ENCODE data around the gene SSX2IP. TPM values are rescaled to one million over a fixed set of nuclear protein-coding genes. Genes with fewer than 3 reads are reported as not detected.

The SSX2IP gene
- total RNA-seq, 4 donors from 2014 or later = 2.9 to 34.3 (median 19.2) TPM

GRCh38 chr1:84677415-84678099, 12.7 kb downstream of the SSX2IP start:
- H3K4me1 ChIP-seq = no peaks in the 10 kb centered on the region
- intact Hi-C loops (cut with DNase I; ENCODE audit: low total_unique reads) = no loop called here
- H3K9me3 ChIP-seq = no peaks in the 10 kb centered on the region
- no peak overlapping the region for H3K4me3 ChIP-seq
- no peak overlapping the region for H3K27ac ChIP-seq
- H3K27me3 ChIP-seq = no peaks in the 10 kb centered on the region
- H3K36me3 ChIP-seq = no peaks in the 10 kb centered on the region
- TF ChIP-seq CTCF (IDR thresholded peaks at IDR 0.05) = no peak
- no peak for TF ChIP-seq POLR2A (IDR thresholded peaks at IDR 0.05)
- no peak for DNase-seq

- H3K27ac ChIP-seq = no peak overlapping the region
- intact Hi-C loops (cut with DNase I; ENCODE audit: low total_unique reads) = no loop called here
Observed at GRCh38 chr1:84675631-84676030, 14.6 kb downstream of the SSX2IP start.

GRCh38 chr1:84675106-84675505, 15.2 kb downstream of the SSX2IP start:
- TF ChIP-seq POLR2A (IDR thresholded peaks at IDR 0.05) = no peak
- no peak for TF ChIP-seq CTCF (IDR thresholded peaks at IDR 0.05)
- no peak overlapping the region for H3K27ac ChIP-seq
- H3K27me3 ChIP-seq = no peaks in the 10 kb centered on the region
- H3K36me3 ChIP-seq = no peaks in the 10 kb centered on the region
- H3K9me3 ChIP-seq = no peaks in the 10 kb centered on the region
- DNase-seq = no peak
- H3K4me1 ChIP-seq = no peaks in the 10 kb centered on the region
- intact Hi-C loops (cut with DNase I; ENCODE audit: low total_unique reads) = no loop called here
- no peak overlapping the region for H3K4me3 ChIP-seq

More at GRCh38 chr1:84675631-84676030, 14.6 kb downstream of the SSX2IP start:
- no peak for DNase-seq
- Histone ChIP-seq H3K9me3 (no peaks in the 10 kb centered on the region), H3K4me1 (no peaks in the 10 kb centered on the region), H3K36me3 (no peaks in the 10 kb centered on the region), H3K27me3 (no peaks in the 10 kb centered on the region), H3K4me3 (no peak overlapping the region)
- TF ChIP-seq CTCF (IDR thresholded peaks at IDR 0.05) (no peak), POLR2A (IDR thresholded peaks at IDR 0.05) (no peak)

GRCh38 chr1:84674705-84675104, 15.6 kb downstream of the SSX2IP start:
- Histone ChIP-seq H3K27ac (no peak overlapping the region), H3K36me3 (no peaks in the 10 kb centered on the region), H3K4me1 (no peaks in the 10 kb centered on the region), H3K27me3 (no peaks in the 10 kb centered on the region), H3K9me3 (no peaks in the 10 kb centered on the region), H3K4me3 (no peak overlapping the region)
- TF ChIP-seq POLR2A (IDR thresholded peaks at IDR 0.05) = no peak
- TF ChIP-seq CTCF (IDR thresholded peaks at IDR 0.05) = no peak
- intact Hi-C loops (cut with DNase I; ENCODE audit: low total_unique reads) = no loop called here
- DNase-seq = no peak

GRCh38 chr1:84674021-84674420, 16.2 kb downstream of the SSX2IP start:
- no peaks in the 10 kb centered on the region for H3K9me3 ChIP-seq
- no peak for DNase-seq

More at GRCh38 chr1:84674021-84674420, 16.2 kb downstream of the SSX2IP start:
- no peak overlapping the region for H3K27ac ChIP-seq
- H3K36me3 ChIP-seq = no peaks in the 10 kb centered on the region
- no peaks in the 10 kb centered on the region for H3K4me1 ChIP-seq
- intact Hi-C loops (cut with DNase I; ENCODE audit: low total_unique reads) = no loop called here
- H3K27me3 ChIP-seq = no peaks in the 10 kb centered on the region
- TF ChIP-seq POLR2A (IDR thresholded peaks at IDR 0.05) = no peak
- no peak for TF ChIP-seq CTCF (IDR thresholded peaks at IDR 0.05)
- no peak overlapping the region for H3K4me3 ChIP-seq

All from uterus (tissue), 4 donors.